Jurkat, Clone E6-1 (cell line): ENCODE results near the gene CDK12. TPM values are rescaled to one million over a fixed set of nuclear protein-coding genes. Genes with fewer than 3 reads are reported as not detected.
"Not testable (repeated sequence)": the region's sequence is repeated elsewhere in the genome, so short reads cannot be mapped to it uniquely, and the experiment has no call there.

ENCODE experiments used
- DNase-seq: peaks from one replicate; pipeline ENCODE4 v3.0.0-alpha.2; 2011; ENCODE audit warnings: low read depth, low spot score
- H3K4me3 ChIP-seq: 2 replicates; pipeline ENCODE4 v1.5.1; 2011; ENCODE audit warnings: mild to moderate bottlenecking, low read length, control low read depth, moderate library complexity
- polyA plus RNA-seq: library from polyadenylated mRNA; unstranded; fragments of >200 nt; gene quantifications from one replicate; pipeline ENCODE4 v1.2.1, GENCODE V29; 2012; ENCODE audit warnings: missing spikeins; ENCODE audit not compliant: insufficient read length, insufficient read depth

The CDK12 gene
- polyA plus RNA-seq: 42.3 TPM

- peak; percentile 99 for DNase-seq
- H3K4me3 ChIP-seq: peak within 1 kb of the TSS; percentile 90
Measured at GRCh38 chr17:39461113-39461925, at the start of gene CDK12. CDK12 (plus strand) TSS chr17:39461486; CDS start chr17:39462072, 586 bp downstream.

- no peak for DNase-seq
Measured at GRCh38 chr17:39416141-39416540, 45.1 kb upstream of the CDK12 start.

GRCh38 chr17:39429600-39429999 is 31.7 kb upstream of the CDK12 start:
- H3K4me3 ChIP-seq: no peak overlapping the region
- no peak for DNase-seq

More at GRCh38 chr17:39416141-39416540, 45.1 kb upstream of the CDK12 start:
- H3K4me3 ChIP-seq: no peak overlapping the region

- not testable (repeated sequence) for H3K4me3 ChIP-seq, DNase-seq
Measured at GRCh38 chr17:39439868-39440267, 21.4 kb upstream of the CDK12 start.

GRCh38 chr17:39443326-39443725 is 18.0 kb upstream of the CDK12 start:
- no peak overlapping the region for H3K4me3 ChIP-seq
- DNase-seq: no peak

- DNase-seq: no peak
- H3K4me3 ChIP-seq: no peak overlapping the region
Measured at GRCh38 chr17:39447561-39447960, 13.7 kb upstream of the CDK12 start.

- peak overlapping the region; percentile 98 for H3K4me3 ChIP-seq
- DNase-seq: no peak
Measured at GRCh38 chr17:39450051-39450450, 11.2 kb upstream of the CDK12 start.

GRCh38 chr17:39450847-39451581 is 10.3 kb upstream of the CDK12 start, which contains the start of gene MED1:
MED1 (minus strand) TSS chr17:39451263; CDS start chr17:39451062, 201 bp downstream.
- peak within 1 kb of the TSS; percentile 98 for H3K4me3 ChIP-seq
- peak; percentile 98 for DNase-seq

GRCh38 chr17:39455919-39456318 is 5.4 kb upstream of the CDK12 start:
- no peak for DNase-seq
- H3K4me3 ChIP-seq: no peak overlapping the region

GRCh38 chr17:39461926-39462569 is 762 bp downstream of the CDK12 start:
- H3K4me3 ChIP-seq: peak overlapping the region; percentile 90
- no peak for DNase-seq

GRCh38 chr17:39462631-39463375 is 1.5 kb downstream of the CDK12 start:
- H3K4me3 ChIP-seq: peak overlapping the region; percentile 90
- no peak for DNase-seq

GRCh38 chr17:39464639-39465181 is 3.4 kb downstream of the CDK12 start:
- DNase-seq, H3K4me3 ChIP-seq: not testable (repeated sequence)

GRCh38 chr17:39468610-39469009 is 7.3 kb downstream of the CDK12 start:
- not testable (repeated sequence) for H3K4me3 ChIP-seq, DNase-seq

GRCh38 chr17:39473310-39473709 is 12.0 kb downstream of the CDK12 start:
- no peak for DNase-seq

GRCh38 chr17:39479631-39480030 is 18.3 kb downstream of the CDK12 start:
- not testable (repeated sequence) for H3K4me3 ChIP-seq, DNase-seq

More at GRCh38 chr17:39473310-39473709, 12.0 kb downstream of the CDK12 start:
- H3K4me3 ChIP-seq: no peak overlapping the region

GRCh38 chr17:39483506-39483905 is 22.2 kb downstream of the CDK12 start:
- H3K4me3 ChIP-seq: no peak overlapping the region

GRCh38 chr17:39484178-39484577 is 22.9 kb downstream of the CDK12 start:
- H3K4me3 ChIP-seq: no peak overlapping the region
- DNase-seq: no peak

More at GRCh38 chr17:39483506-39483905, 22.2 kb downstream of the CDK12 start:
- DNase-seq: no peak

- no peak for DNase-seq
- no peak overlapping the region for H3K4me3 ChIP-seq
Measured at GRCh38 chr17:39485555-39485954, 24.3 kb downstream of the CDK12 start.
